HG03520 (cell line): ENCODE data around the gene TKTL1.
A peak's percentile ranks its signal among the peaks of the same experiment; 100 is the strongest.

ENCODE experiments used
- ATAC-seq: cut with Tn5 transposase; IDR thresholded peaks from one replicate; pipeline ENCODE4 v1.9.1; 2021; ENCODE audit warnings: mild to moderate bottlenecking, moderate library complexity; ENCODE audit not compliant: unreplicated experiment

TKTL1 gene

DNA sequence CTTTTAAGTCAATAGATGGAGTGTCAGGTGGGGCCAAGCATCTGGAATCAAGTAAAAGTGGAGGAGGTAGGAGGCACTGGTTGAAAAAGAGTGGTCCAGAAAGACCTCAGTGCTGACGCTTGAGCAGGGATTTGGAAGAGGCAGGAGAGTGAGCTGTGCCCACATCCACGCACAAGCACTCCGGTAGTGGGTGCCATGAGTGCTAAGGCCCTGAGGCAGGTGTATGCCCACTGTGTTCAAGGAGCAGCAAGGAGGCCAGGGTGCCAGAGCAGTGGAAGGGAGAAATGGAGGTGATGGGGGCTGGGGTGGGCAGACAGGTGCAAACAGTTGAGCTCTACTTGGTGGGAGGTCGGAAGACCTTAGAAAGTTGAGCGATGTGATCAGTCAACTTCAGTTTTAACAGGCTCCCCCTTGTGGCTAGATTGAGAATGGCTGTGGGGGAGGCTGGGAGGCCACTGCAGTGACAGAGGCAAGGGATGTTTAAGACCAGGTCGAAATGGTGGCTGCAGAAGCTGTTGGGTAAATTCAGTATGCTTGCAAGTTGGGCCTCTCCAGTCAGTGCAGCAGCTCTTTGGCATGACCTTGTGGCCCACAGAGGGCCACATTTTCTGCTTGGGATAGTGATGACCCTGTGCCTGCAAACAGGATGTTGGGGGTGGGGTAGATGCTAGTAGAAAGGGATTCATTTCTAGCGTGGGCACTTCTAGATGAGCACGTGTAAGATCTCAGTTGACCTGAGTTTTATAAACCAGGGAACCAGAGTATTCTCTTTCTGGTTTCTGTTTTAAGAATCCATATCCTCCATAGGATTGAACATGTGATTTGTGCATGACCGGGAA lies 12.7 kb downstream of the TKTL1 start:
- ATAC-seq = no peak

- ATAC-seq = no peak
Observed at GRCh38 chrX:154309041-154309775, 13.6 kb downstream of the TKTL1 start.

DNA sequence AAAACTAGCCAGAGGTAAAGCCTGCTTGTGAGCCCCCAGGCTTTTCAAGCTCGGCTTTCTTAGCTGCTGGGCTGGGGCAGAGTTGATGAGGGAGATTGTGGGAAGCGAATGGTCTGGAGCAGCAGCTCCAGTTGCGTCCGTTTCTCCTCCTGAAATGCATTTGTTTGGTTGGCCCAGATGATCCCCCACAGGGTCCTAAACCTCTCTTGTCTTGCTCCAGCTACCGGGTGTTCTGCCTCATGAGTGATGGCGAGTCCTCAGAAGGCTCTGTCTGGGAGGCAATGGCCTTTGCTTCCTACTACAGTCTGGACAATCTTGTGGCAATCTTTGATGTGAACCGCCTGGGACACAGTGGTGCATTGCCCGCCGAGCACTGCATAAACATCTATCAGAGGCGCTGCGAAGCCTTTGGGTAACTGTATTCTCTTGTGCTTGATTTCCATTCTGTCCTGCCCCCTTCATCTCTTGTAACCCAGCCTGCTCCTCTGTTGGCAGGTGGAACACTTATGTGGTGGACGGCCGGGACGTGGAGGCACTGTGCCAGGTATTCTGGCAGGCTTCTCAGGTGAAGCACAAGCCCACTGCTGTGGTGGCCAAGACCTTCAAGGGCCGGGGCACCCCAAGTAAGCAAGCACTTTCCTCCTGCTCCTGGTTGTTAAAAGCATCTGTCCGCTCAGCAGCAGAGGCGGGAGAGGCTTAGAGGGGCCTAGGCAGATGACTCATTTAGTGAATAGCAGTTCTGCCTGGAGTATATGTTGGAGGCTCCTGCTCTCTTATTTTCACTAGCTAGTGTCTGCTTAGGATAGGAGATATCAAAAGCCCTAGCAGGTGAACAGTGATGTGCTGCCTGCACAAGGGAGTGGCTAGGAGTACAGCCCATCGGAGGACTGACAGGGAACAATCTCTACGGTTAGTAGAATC lies 15.3 kb downstream of the TKTL1 start:
- no peak for ATAC-seq

DNA sequence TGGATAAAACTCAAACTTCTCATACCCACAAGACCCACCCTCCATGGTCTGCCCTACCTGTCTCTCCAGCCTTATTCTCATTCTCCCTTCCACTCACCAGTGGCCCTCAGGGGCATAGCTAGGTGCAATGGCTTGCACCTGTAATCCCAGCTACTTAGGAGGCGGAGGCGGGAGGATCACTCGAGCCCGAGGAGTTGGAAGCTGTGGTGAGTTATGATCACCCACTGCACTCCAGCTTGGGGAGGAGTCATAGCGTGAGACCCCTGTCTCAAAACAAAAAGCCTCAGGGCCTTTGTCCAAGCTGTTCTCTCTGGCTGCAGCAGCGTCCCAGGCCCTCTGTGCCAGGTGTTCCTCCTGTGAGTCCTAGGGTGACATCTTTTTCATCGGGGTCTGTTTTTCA lies 16.5 kb downstream of the TKTL1 start:
- no peak for ATAC-seq

- no peak for ATAC-seq
Observed at GRCh38 chrX:154313147-154313546, 17.6 kb downstream of the TKTL1 start.

DNA sequence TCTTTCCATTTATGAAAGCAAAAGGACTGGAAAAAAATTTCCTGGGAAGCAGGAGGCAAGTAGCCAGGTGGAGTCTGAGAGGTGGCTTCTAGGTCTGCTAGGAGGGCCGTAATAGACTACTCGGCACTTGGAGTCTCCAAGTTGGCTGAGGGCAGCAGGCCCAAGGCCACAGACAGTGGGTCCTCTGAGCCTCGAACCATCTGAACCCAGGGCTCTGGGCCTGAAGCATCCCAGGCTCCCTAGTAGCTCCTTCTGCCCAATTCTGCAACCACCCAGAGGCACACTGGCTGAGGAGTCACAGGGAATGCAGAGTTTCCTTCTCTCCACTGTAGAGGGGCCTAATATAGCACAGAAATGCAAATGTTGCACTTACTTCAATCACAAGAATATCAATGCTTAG lies 19.8 kb downstream of the TKTL1 start:
- no peak for ATAC-seq

GRCh38 chrX:154317391-154317995 lies 21.9 kb downstream of the TKTL1 start:
- no peak for ATAC-seq

DNA sequence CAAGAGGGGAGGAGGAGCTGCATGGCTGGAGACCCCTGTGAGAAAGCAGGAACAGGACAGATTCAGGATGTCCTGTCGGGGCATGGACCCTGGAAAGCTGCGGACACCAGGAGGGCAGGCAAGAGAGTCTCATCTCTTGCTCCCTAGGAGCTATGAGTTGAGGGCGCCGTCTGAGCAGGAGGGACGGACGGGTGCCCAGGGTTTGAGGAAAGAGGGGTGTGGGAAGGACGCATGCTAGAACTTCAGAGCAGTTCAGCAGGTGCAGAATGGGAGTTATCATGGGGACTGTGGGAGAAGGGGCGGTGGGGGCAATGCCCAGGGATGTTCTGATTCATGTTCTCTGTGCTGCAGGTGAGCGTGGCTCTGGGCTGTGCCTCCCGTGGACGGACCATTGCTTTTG lies 24.8 kb downstream of the TKTL1 start:
- no peak for ATAC-seq

DNA sequence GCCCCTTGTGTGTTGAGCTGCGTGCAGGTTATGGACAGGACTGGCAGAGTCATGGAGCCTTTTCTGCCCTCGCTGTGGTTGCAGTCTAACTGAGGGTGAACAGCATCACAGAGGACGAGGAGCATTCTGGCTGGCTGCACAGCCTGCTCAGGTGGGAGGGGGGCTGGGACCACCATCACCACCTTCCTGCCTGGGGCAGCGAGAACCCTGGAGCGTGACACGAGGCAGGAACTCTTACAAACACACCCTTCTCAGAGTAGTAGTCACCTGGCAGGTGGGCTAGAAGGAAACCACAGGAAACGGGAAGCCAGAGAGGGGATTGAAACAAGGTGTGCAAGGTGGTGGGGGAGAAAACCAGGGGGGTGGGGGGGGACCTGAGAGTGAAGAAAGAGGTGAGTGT lies 25.6 kb downstream of the TKTL1 start:
- ATAC-seq = no peak

DNA sequence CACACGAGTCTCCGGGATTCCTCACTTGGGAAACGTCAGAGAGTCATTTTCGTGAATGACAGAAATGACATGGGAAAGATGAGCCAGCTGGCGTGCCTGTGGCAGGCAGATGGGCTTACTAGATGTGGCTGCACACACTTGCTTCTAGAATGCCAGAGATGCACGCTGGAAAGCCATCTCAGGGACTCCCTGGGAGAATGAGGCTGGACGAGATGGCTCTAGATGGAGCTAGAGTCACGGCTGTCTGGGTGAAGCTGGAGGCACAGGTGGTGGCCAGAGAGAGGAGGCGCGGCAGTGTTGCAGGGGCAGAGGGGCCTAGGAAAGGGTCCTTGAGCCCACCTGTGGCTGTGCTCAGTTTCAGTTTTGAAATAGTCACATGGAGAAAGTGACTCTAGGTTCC lies 26.0 kb downstream of the TKTL1 start:
- ATAC-seq = no peak

GRCh38 chrX:154322890-154323289 lies 27.3 kb downstream of the TKTL1 start:
- ATAC-seq = no peak

DNA sequence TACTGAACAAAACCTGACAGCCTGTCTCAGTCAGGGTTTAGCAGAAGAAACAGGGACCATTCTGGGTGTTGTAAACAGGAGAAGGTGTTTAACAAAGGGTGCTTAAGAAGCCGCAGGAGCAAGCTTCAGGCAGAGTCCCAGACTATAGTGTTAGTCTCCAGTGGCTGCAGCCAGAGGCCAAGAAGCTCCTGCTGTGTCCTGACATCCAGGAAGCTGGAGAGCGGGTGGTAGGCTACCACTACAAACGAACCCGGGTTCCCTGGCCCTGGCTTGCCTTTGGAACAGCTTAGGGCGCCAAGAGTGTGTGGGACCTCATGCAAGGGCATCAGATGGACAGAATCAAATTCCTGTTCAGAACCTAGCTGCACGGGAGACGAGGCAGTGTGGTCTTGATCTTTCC lies 27.9 kb downstream of the TKTL1 start:
- ATAC-seq = no peak

- ATAC-seq = no peak
Observed at GRCh38 chrX:154325541-154325940, 29.9 kb downstream of the TKTL1 start.

GRCh38 chrX:154327038-154327820 lies 31.6 kb downstream of the TKTL1 start:
- no peak for ATAC-seq

GRCh38 chrX:154328646-154329045 lies 33.1 kb downstream of the TKTL1 start:
- no peak for ATAC-seq

GRCh38 chrX:154329294-154329693 lies 33.7 kb downstream of the TKTL1 start:
- no peak for ATAC-seq

DNA sequence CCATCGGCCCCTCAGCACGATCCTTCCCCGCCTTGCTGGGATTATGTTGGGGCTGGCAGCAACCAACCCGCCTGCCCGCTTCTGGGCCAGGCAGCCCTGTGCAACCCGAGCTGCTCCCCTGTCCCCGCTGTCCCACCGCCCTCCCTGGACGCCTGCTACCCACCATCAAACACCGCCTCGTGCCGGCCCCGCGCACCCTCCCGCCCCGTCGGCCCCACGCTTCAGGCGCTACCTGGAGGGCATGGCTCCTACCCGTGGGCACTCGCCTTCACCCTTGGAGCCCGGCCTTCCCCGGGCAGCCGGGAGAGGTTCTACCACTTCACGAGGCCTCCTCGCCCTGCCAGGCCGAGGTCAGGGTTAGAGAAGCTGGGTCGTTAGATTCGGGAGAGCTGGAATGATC lies 37.0 kb downstream of the TKTL1 start:
- no peak for ATAC-seq

DNA sequence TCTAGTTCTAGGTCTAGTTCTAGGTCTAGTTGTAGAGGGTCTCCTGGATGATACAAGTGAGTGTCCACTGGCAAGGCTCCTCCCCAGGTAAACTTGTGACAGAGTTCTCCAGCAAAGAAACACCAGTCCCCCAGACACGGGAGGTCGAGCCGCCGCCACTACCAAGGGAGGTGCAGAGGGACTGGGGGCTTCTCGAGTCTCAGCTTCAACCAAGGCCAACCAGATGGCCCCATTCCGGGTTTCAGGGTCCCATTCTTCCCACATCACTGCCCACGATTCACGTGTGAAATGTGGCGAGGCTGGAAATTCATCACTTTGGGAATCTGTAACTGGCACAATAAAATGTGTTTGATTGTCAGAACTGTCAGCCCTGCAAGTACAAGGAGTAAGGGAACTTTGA lies 37.5 kb downstream of the TKTL1 start:
- no peak for ATAC-seq

- ATAC-seq = peak; percentile 48
Observed at GRCh38 chrX:154333837-154334271, 38.3 kb downstream of the TKTL1 start.

DNA sequence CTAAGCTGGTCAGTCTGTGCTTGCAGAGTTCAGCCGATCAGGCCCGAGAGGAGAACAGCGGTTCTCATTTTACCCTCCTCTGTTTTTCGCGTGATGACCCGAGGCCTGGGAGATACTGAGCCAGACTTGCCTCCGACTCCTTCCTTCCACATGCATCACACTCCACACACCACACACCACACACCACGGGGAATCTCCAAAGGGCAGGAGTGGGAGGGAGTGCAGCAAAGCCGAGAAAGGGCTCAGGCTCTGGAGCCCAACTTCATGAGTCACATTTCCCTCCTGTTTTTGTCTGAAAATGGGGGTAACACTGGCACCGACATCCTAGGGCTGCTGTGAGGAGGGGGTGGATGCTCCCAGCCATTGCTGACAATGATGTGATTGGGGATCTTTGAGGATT lies 38.9 kb downstream of the TKTL1 start:
- no peak for ATAC-seq
